Ascending aorta (tissue), 2 donors: ENCODE results near the gene DDX56. TPM values are rescaled to one million over a fixed set of nuclear protein-coding genes. Genes with fewer than 3 reads are reported as not detected.

Source experiments
- DNase-seq, 2 donors: peaks; one replicate each; pipeline ENCODE4 v3.0.0-alpha.2; 2019; ENCODE audit warnings: low spot score in 2 of 2
- H3K27ac ChIP-seq, 2 donors: fragments of 200-600 bp; sonication (generic); one replicate each; pipeline ENCODE4 v1.5.1; 2016 to 2017; ENCODE audit warnings: mild to moderate bottlenecking in 1 of 2
- H3K27me3 ChIP-seq: fragments of 200-600 bp; sonication (generic); one replicate; pipeline ENCODE4 v1.5.1; 2017
- H3K36me3 ChIP-seq, 2 donors: fragments of 200-600 bp; sonication (generic); one replicate each; pipeline ENCODE4 v1.5.1; 2016
- H3K4me1 ChIP-seq, 2 donors: fragments of 200-600 bp; sonication (generic); one replicate each; pipeline ENCODE4 v1.5.1; 2016 to 2017; ENCODE audit warnings: mild to moderate bottlenecking in 1 of 2
- H3K4me3 ChIP-seq, 2 donors: fragments of 200-600 bp; sonication (generic); one replicate each; pipeline ENCODE4 v1.5.1; 2016 to 2017; ENCODE audit warnings: mild to moderate bottlenecking in 1 of 2
- H3K9me3 ChIP-seq, 2 donors: fragments of 200-600 bp; sonication (generic); one replicate each; pipeline ENCODE4 v1.5.1; 2016
- intact Hi-C: fragments of 100-400 bp; cut with DNase I; formaldehyde crosslinking; loops from one replicate; pipeline ENCODE4 v1.15.1; 2023
- total RNA-seq: library from RNA; depleted of rRNA; stranded (reverse); fragments of >200 nt; gene quantifications from one replicate; pipeline ENCODE4 v1.1.0, GENCODE V29; 2016
- TF ChIP-seq, protein P1 (sequence below), 3 experiments: fragments of 200-600 bp in 2 of 3; fragments of 450-650 bp in 1 of 3; sonication (generic) in 2 of 3; IDR thresholded peaks; one replicate each; pipeline ENCODE4 v1.5.1; 2016 to 2019; ENCODE audit warnings: antibody characterized with exemption in 3 of 3, mild to moderate bottlenecking in 1 of 3, moderate library complexity in 1 of 3

Gene DDX56
- total RNA-seq, 1 donor from 2014 or later = 51.0 TPM

DNA sequence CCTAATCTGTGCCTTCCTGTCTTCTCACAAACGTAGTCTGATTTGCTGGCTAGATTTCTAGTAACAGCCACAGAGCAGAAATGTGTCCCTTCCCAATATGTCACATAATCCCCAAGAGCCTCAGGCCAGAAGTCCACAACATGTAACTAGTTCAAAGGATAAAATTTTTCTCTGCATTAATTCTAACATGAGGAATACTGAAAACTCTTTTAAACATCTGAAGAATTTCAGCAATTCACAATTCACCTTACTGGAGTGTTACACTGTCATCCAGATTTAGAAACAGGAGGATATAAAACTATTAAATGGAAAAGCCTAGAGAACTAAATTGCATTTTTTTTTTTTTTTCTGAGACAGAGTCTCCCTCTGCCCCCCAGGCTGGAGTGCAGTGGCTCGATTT is 2.5 kb upstream of the DDX56 start:
- Histone ChIP-seq H3K4me3 (no peak overlapping the region), H3K4me1 (peaks cover 14 to 30% of the 10 kb centered on the region in 2 donors), H3K36me3 (peaks cover 28 to 47% of the 10 kb centered on the region in 2 donors), H3K9me3 (no peaks in the 10 kb centered on the region), H3K27ac (no peak overlapping the region), H3K27me3 (no peaks in the 10 kb centered on the region)
- TF ChIP-seq, protein P1, sequence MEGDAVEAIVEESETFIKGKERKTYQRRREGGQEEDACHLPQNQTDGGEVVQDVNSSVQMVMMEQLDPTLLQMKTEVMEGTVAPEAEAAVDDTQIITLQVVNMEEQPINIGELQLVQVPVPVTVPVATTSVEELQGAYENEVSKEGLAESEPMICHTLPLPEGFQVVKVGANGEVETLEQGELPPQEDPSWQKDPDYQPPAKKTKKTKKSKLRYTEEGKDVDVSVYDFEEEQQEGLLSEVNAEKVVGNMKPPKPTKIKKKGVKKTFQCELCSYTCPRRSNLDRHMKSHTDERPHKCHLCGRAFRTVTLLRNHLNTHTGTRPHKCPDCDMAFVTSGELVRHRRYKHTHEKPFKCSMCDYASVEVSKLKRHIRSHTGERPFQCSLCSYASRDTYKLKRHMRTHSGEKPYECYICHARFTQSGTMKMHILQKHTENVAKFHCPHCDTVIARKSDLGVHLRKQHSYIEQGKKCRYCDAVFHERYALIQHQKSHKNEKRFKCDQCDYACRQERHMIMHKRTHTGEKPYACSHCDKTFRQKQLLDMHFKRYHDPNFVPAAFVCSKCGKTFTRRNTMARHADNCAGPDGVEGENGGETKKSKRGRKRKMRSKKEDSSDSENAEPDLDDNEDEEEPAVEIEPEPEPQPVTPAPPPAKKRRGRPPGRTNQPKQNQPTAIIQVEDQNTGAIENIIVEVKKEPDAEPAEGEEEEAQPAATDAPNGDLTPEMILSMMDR (IDR thresholded peaks at IDR 0.05) = no peak
- no peak for DNase-seq
- intact Hi-C loops = loop anchor here (10.0 kb wide), 1 partner anchor 539 kb away; the partner anchor contains the start of gene TBRG4

DNA sequence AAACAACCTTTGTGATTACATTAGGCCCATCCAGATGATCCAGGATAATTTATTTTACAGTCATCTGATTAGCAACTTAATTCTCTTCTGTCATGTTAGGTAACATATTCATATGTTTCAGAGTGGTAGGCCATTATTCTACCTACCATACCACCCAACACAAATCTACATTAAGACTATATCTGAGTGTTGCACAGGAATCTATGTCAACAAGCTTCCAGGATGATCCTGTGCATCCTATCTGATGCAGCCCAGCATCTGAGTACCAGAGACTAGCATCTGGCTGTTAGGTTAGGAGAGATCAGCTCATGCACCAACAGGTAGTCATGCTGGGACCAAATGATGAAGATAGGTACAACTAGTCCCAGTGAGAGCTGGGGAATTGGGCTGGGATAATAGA is 1.3 kb upstream of the DDX56 start:
- Histone ChIP-seq H3K4me3 (no peak overlapping the region), H3K36me3 (peaks cover 36 to 52% of the 10 kb centered on the region in 2 donors), H3K4me1 (peaks cover 8 to 19% of the 10 kb centered on the region in 2 donors), H3K27ac (no peak overlapping the region), H3K9me3 (no peaks in the 10 kb centered on the region), H3K27me3 (no peaks in the 10 kb centered on the region)
- no peak for DNase-seq
- TF ChIP-seq, protein P1 (IDR thresholded peaks at IDR 0.05) = no peak
- intact Hi-C loops = loop anchor here (2.0 to 10.0 kb wide), 3 partner anchors 222 to 540 kb away; partner anchors contain the start of genes PPIA and TBRG4

DNA sequence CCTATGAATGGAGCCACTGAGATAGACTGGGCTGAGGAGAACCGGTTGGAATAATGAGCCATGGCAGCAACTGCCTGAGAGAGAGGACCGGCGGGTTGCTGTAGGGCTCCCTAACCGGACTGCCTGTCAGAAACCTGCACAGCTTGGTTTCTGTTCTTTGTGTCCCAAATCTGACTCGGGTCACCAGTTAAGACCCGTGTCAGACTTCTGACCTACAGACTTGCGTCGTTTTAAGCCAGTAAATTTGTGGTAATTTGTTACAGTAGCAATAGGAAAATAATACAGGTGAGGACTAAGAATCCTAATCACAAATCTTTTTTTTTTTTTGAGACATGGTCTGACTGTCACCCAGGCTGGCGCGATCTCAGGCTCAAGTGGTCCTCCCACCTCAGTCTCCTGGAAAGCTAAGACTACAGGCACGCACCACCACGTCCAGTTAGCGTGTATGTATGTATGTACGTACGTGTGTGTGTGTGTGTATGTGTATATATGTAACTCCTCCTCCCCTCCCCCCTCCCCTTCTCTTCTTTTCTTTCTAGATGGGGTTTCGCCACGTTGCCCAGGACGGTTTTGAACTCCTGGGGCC is 672 bp upstream of the DDX56 start:
- DNase-seq = no peak
- Histone ChIP-seq H3K4me1 (peaks cover 8 to 18% of the 10 kb centered on the region in 2 donors), H3K27me3 (no peaks in the 10 kb centered on the region), H3K4me3 (peak overlapping the region; percentile 87 to 97), H3K36me3 (peaks cover 39 to 52% of the 10 kb centered on the region in 2 donors), H3K27ac (peak overlapping the region; percentile 89 to 95), H3K9me3 (no peaks in the 10 kb centered on the region)
- intact Hi-C loops = loop anchor here (1.0 to 10.0 kb wide), 4 partner anchors 8 to 540 kb away; partner anchors contain the start of genes PPIA, TBRG4 and TMED4
- TF ChIP-seq, protein P1 (IDR thresholded peaks at IDR 0.05) = no peak

DNA sequence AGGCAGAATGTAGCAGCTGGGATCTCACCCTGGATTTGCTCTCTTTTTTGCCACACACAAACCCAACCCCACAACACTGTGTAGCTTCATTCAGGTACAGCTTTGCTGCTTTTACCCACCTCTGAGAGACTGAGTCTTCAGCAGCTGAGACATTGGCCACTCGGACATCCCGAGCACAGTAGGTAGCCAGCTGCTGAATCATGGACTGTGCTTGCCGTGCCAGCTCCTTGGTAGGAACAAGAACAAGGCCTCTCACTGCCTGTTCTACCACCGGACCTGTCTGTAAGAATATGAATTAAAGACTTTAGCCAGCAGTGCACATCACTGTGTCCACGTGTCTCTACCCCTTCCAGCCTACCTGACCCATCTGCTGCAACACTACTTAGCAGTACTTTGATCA is 937 bp downstream of the DDX56 start:
- H3K27ac ChIP-seq = no peak overlapping the region
- DNase-seq = peak in 1 of 2 donors; percentile 45
- H3K4me3 ChIP-seq = peak overlapping the region; percentile 87 to 97
- intact Hi-C loops = loop anchor here (2.0 to 10.0 kb wide), 3 partner anchors 82 to 542 kb away; partner anchors contain the start of genes NUDCD3, TBRG4 and ZMIZ2
- H3K4me1 ChIP-seq = peaks cover 8 to 18% of the 10 kb centered on the region in 2 donors
- TF ChIP-seq, protein P1 (IDR thresholded peaks at IDR 0.05) = no peak
- H3K36me3 ChIP-seq = peaks cover 46 to 55% of the 10 kb centered on the region in 2 donors
- no peaks in the 10 kb centered on the region for H3K27me3 ChIP-seq
- no peaks in the 10 kb centered on the region for H3K9me3 ChIP-seq

DNA sequence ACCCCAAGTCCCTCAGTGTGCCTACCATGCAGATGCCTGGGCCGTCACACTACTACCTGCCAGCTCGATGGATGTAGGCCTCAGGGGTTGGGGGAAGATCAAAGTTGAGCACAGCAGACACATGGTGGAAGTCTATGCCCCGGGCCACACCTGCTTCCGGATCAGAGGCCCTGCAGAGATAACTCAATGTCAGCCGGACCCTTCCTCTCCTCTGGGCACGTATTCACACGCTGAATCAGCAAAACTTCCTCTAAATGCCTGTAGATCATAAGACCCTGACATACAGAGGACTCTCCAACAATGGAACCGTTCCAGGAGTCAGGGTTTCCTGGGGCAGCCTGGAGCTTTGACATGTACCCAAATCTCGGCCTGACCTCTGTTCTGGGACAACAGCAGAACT is 3.7 kb downstream of the DDX56 start:
- no peak overlapping the region for H3K4me3 ChIP-seq
- no peak for DNase-seq
- H3K27ac ChIP-seq = no peak overlapping the region
- peaks cover 8 to 18% of the 10 kb centered on the region in 2 donors for H3K4me1 ChIP-seq
- TF ChIP-seq, protein P1 (IDR thresholded peaks at IDR 0.05) = no peak
- intact Hi-C loops = loop anchor here (10.0 kb wide), 1 partner anchor 545 kb away; the partner anchor contains the start of gene TBRG4
- H3K36me3 ChIP-seq = peaks cover 74 to 77% of the 10 kb centered on the region in 2 donors
- H3K27me3 ChIP-seq = no peaks in the 10 kb centered on the region
- H3K9me3 ChIP-seq = no peaks in the 10 kb centered on the region
